Effector memory CD8-positive, alpha-beta T cell (primary cell): ENCODE measurements around the gene KDM8.

Source experiments
- ATAC-seq: fragments of 150-1000 bp; cut with Tn5 transposase; replicated peaks from 2 replicates; pipeline ENCODE4 v1.10.0; 2021; ENCODE audit warnings: mild to moderate bottlenecking, moderate library complexity
- DNase-seq, 3 experiments: peaks; one replicate each; pipeline ENCODE4 v3.0.0; 2021
- H3K27ac Mint-ChIP-seq, 2 donors: one replicate each; pipeline ENCODE4 v1.8.0; 2022; ENCODE audit warnings: mild to moderate bottlenecking in 2 of 2, mixed read lengths in 2 of 2, moderate library complexity in 2 of 2
- H3K27me3 Mint-ChIP-seq, 2 donors: one replicate each; pipeline ENCODE4 v1.8.0; 2022; ENCODE audit warnings: mixed read lengths in 2 of 2
- H3K36me3 Mint-ChIP-seq: one replicate; pipeline ENCODE4 v1.8.0; 2022; ENCODE audit warnings: mild to moderate bottlenecking, moderate library complexity, mixed read lengths; ENCODE audit not compliant: insufficient read depth
- H3K4me1 Mint-ChIP-seq, 2 donors: one replicate each; pipeline ENCODE4 v1.8.0; 2022; ENCODE audit warnings: low read depth in 2 of 2, mixed read lengths in 2 of 2
- H3K4me3 Mint-ChIP-seq, 2 donors: one replicate each; pipeline ENCODE4 v1.8.0; 2022; ENCODE audit warnings: mild to moderate bottlenecking in 2 of 2, mixed read lengths in 2 of 2, moderate library complexity in 2 of 2
- H3K9me3 Mint-ChIP-seq, 2 donors: one replicate each; pipeline ENCODE4 v1.8.0; 2022; ENCODE audit warnings: mixed read lengths in 2 of 2
- total RNA-seq, 9 experiments: gene quantifications; one replicate each; lab custom pipeline; 2026; lab: John Stamatoyannopoulos, UW

The KDM8 gene
- 3.4 to 15.6 (median 8.3) reads per million in 9 experiments for total RNA-seq

DNA sequence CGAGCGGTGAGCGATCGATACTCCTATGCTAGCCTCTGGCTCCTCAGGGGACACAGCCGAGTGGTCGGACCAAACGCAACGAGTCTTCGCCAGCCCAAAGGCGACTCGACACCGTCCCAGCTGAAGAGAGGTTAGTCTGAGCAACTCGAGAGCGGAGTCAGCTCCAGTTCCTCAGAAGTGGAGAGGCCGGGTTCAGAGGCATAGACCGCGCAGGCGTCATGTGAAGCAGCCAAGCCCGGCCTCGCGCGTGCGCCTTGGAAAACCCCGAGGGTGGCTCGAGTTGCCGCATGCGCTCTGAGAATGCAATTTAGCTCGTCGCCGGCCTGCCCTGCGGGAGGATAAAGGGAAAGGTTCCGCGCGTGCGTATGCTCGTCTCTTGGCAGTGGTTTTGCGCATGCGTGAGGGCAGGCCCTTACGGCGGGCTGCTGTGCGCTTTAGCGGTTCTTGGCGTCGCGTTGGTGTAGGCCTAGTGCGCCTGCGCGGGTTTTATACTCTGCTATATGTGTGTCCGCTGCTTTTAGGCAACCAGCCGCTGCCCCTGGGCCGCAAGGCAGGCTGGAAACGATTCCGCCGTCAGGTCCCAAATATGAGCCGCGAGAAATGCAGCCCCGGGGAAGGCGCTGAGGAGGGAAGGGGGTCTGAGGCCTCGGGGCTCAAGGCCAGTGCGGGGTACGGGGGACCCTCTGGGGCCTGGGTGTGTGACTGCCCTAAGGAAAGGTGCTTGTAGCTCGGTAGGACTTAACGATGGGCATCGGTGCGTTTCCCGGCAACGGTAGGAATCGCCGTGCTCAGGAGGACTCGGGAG, at the start of gene KDM8:
Gene KDM8, plus strand, starts transcription at position 20 of the 805 bp plus-strand sequence. CDS start 6,598 bp downstream, outside the sequence.
- H3K9me3 Mint-ChIP-seq, result no peaks in the 10 kb centered on the region
- peak; percentile 98 to 99 (median 99) for DNase-seq
- peak; percentile 76 for ATAC-seq
- peaks cover 39 to 41% of the 10 kb centered on the region in 2 donors for H3K4me1 Mint-ChIP-seq
- peak within 1 kb of the TSS; percentile 96 to 97 for H3K27ac Mint-ChIP-seq
- no peaks in the 10 kb centered on the region for H3K27me3 Mint-ChIP-seq
- peak within 1 kb of the TSS; percentile 86 to 89 for H3K4me3 Mint-ChIP-seq
- H3K36me3 Mint-ChIP-seq, result peaks cover 12% of the 10 kb centered on the region

GRCh38 chr16:27154705-27155521, 48.4 kb upstream of the KDM8 start:
- H3K9me3 Mint-ChIP-seq, result no peaks in the 10 kb centered on the region
- no peaks in the 10 kb centered on the region for H3K27me3 Mint-ChIP-seq
- no peak overlapping the region for H3K4me3 Mint-ChIP-seq
- H3K27ac Mint-ChIP-seq, result no peak overlapping the region
- peak; percentile 54 to 62 (median 56) for DNase-seq
- peak; percentile 72 for ATAC-seq
- H3K36me3 Mint-ChIP-seq, result peaks cover 4% of the 10 kb centered on the region
- H3K4me1 Mint-ChIP-seq, result peaks cover 4 to 6% of the 10 kb centered on the region in 2 donors

GRCh38 chr16:27156579-27156978, 46.7 kb upstream of the KDM8 start:
- H3K4me1 Mint-ChIP-seq, result peaks cover 4 to 6% of the 10 kb centered on the region in 2 donors
- H3K27me3 Mint-ChIP-seq, result no peaks in the 10 kb centered on the region
- no peaks in the 10 kb centered on the region for H3K9me3 Mint-ChIP-seq
- no peak overlapping the region for H3K4me3 Mint-ChIP-seq
- H3K36me3 Mint-ChIP-seq, result peaks cover 4% of the 10 kb centered on the region
- no peak overlapping the region for H3K27ac Mint-ChIP-seq
- ATAC-seq (no peak), DNase-seq (no peak)

GRCh38 chr16:27161398-27161797, 41.9 kb upstream of the KDM8 start:
- H3K27me3 Mint-ChIP-seq, result no peaks in the 10 kb centered on the region
- H3K4me3 Mint-ChIP-seq, result no peak overlapping the region
- peaks cover 0 to 4% of the 10 kb centered on the region in 2 donors for H3K4me1 Mint-ChIP-seq
- no peak overlapping the region for H3K27ac Mint-ChIP-seq
- no peaks in the 10 kb centered on the region for H3K9me3 Mint-ChIP-seq
- no peak for DNase-seq
- no peak for ATAC-seq
- H3K36me3 Mint-ChIP-seq, result no peaks in the 10 kb centered on the region

DNA sequence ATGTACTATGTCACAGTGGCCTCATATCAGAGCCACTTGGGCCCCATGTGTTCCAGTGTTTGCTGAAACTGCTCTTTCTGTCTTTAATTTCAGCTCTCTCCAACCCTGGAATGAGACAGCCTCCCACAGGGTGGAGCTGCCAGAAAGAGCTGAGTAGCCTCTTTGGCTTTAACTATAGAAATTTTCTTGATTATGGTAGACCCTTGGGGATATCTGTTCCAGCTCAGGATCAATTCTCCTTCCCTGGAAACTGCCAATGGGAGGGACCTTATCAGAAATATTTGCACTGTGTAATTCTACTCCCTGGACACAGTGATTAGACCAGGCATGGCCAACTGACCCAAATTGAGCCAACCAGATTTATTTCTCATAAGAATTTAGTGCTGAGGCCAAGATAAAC, 39.0 kb upstream of the KDM8 start:
- no peak overlapping the region for H3K4me3 Mint-ChIP-seq
- H3K36me3 Mint-ChIP-seq, result no peaks in the 10 kb centered on the region
- H3K4me1 Mint-ChIP-seq, result peaks cover 8 to 14% of the 10 kb centered on the region in 2 donors
- no peaks in the 10 kb centered on the region for H3K9me3 Mint-ChIP-seq
- ATAC-seq, result no peak
- no peak for DNase-seq
- no peak overlapping the region for H3K27ac Mint-ChIP-seq
- H3K27me3 Mint-ChIP-seq, result no peaks in the 10 kb centered on the region

DNA sequence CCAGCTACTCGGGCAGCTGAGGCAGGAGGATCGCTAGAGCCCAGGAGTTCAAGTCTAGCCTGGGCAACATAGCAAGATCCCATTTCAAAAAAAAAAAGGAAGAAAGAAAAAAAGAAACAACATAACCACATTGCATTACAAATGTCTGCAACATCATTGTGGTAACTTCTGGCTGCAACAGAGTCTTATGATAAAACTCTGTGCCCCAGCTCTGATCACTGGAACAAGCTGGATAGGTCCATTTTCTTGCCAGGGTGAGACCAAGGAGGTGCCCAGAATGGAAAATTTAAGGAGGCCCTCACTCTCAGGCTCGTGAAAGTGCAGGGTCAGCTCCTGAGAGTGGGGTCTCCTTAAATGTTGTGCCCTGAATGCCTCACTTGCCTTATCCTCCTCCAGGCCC, 37.8 kb upstream of the KDM8 start:
- peak overlapping the region in 1 of 2 donors; percentile 72 for H3K27ac Mint-ChIP-seq
- H3K4me3 Mint-ChIP-seq, result no peak overlapping the region
- no peak for ATAC-seq
- H3K9me3 Mint-ChIP-seq, result no peaks in the 10 kb centered on the region
- no peaks in the 10 kb centered on the region for H3K27me3 Mint-ChIP-seq
- DNase-seq, result no peak
- peaks cover 19 to 26% of the 10 kb centered on the region in 2 donors for H3K4me1 Mint-ChIP-seq
- H3K36me3 Mint-ChIP-seq, result peaks cover 5% of the 10 kb centered on the region

DNA sequence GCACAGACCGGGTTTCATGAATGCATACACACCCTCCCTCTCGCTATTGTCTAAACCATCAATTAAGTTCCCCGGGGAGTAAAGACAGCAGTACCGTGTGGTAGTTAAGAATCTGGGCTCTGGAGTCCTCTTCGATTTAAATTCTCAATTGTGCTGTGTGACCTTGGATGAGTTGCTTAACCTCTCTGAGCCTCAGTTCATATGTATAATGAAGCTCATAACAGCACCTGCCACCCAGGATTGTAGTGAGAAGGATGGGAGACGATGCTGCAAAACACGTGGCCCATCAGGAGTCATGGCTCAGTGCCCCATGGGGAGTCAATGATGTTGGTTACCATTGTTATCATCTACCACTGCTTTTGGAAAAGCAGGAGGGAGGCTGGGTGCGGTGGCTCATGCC, 34.5 kb upstream of the KDM8 start:
- Mint-ChIP-seq H3K27me3 (no peaks in the 10 kb centered on the region), H3K4me1 (peaks cover 38 to 51% of the 10 kb centered on the region in 2 donors), H3K4me3 (peak overlapping the region in 1 of 2 donors; percentile 54), H3K27ac (peak overlapping the region; percentile 75 to 89), H3K9me3 (no peaks in the 10 kb centered on the region), H3K36me3 (peaks cover 11% of the 10 kb centered on the region)
- ATAC-seq (no peak), DNase-seq (no peak)

DNA sequence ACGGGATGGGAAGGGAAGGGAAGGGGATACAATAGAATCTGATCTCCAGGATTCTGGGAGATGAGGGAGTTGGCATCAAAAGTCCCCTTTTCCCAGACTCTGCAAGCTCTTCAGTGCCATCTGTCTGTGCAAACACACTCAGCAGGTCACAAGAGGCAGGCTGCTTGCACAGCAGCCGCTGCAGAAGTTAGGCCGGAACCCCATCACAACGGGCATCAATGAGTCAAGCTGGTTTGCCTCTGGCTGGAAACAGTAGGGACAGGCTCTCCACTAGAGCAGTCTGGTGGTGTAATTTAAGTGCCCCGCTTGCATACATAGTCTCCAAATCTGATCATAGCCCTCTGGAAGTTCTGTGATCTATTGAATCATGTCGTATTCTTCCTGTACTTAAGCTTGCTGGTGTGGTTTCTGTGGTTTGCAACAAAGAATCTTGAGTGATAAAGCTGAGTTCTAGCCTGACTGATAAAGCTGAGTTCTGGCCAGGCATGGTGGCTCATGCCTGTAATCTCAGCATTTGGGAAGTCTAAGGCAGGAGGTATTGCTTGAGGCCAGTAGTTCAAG, 33.7 kb upstream of the KDM8 start:
- peak; percentile 43 to 60 (median 53) for DNase-seq
- H3K27ac Mint-ChIP-seq, result peak overlapping the region; percentile 85 to 89
- ATAC-seq, result peak; percentile 79
- peak overlapping the region; percentile 52 to 55 for H3K4me3 Mint-ChIP-seq
- peaks cover 44 to 59% of the 10 kb centered on the region in 2 donors for H3K4me1 Mint-ChIP-seq
- H3K9me3 Mint-ChIP-seq, result no peaks in the 10 kb centered on the region
- H3K36me3 Mint-ChIP-seq, result peaks cover 11% of the 10 kb centered on the region
- no peaks in the 10 kb centered on the region for H3K27me3 Mint-ChIP-seq

- Mint-ChIP-seq H3K4me1 (peaks cover 44 to 56% of the 10 kb centered on the region in 2 donors), H3K27ac (peak overlapping the region; percentile 85 to 89), H3K4me3 (peak overlapping the region in 1 of 2 donors; percentile 24), H3K9me3 (no peaks in the 10 kb centered on the region), H3K36me3 (peaks cover 11% of the 10 kb centered on the region), H3K27me3 (no peaks in the 10 kb centered on the region)
- no peak for ATAC-seq
- DNase-seq, result no peak
Measured at GRCh38 chr16:27171584-27171983, 31.7 kb upstream of the KDM8 start.

GRCh38 chr16:27174007-27174406, 29.3 kb upstream of the KDM8 start:
- Mint-ChIP-seq H3K36me3 (peaks cover 11% of the 10 kb centered on the region), H3K27ac (peak overlapping the region; percentile 89 to 91), H3K4me1 (peaks cover 38 to 48% of the 10 kb centered on the region in 2 donors), H3K4me3 (peak overlapping the region; percentile 59 to 66), H3K27me3 (no peaks in the 10 kb centered on the region), H3K9me3 (no peaks in the 10 kb centered on the region)
- peak; percentile 47 to 55 (median 50) for DNase-seq
- peak; percentile 70 for ATAC-seq

DNA sequence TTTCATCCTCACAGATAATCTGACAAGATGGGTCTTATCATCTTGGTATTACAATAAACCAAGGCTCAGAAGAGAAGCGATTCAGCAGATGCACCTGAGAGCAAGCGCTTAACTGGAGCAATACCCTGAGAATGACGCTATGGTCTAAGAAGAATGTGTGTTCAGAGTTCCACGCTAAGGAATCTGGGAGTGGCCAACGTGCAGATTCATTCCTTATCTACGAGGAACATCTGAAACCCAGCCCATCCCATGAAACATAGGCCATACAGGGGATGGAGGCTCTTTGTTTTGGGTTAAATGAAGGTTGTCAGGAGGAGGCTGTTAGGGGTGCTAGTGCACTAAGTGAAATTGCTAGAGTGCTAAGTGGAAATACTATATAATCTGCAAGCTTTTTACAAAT, 28.5 kb upstream of the KDM8 start:
- H3K36me3 Mint-ChIP-seq, result peaks cover 10% of the 10 kb centered on the region
- H3K9me3 Mint-ChIP-seq, result no peaks in the 10 kb centered on the region
- H3K4me1 Mint-ChIP-seq, result peaks cover 42 to 50% of the 10 kb centered on the region in 2 donors
- DNase-seq (no peak), ATAC-seq (no peak)
- peak overlapping the region; percentile 89 to 91 for H3K27ac Mint-ChIP-seq
- H3K27me3 Mint-ChIP-seq, result no peaks in the 10 kb centered on the region
- H3K4me3 Mint-ChIP-seq, result no peak overlapping the region

GRCh38 chr16:27175888-27176287, 27.4 kb upstream of the KDM8 start:
- peak overlapping the region; percentile 35 to 62 for H3K27ac Mint-ChIP-seq
- no peaks in the 10 kb centered on the region for H3K9me3 Mint-ChIP-seq
- DNase-seq, result no peak
- H3K27me3 Mint-ChIP-seq, result no peaks in the 10 kb centered on the region
- H3K4me1 Mint-ChIP-seq, result peaks cover 36 to 42% of the 10 kb centered on the region in 2 donors
- peaks cover 7% of the 10 kb centered on the region for H3K36me3 Mint-ChIP-seq
- H3K4me3 Mint-ChIP-seq, result no peak overlapping the region
- no peak for ATAC-seq

DNA sequence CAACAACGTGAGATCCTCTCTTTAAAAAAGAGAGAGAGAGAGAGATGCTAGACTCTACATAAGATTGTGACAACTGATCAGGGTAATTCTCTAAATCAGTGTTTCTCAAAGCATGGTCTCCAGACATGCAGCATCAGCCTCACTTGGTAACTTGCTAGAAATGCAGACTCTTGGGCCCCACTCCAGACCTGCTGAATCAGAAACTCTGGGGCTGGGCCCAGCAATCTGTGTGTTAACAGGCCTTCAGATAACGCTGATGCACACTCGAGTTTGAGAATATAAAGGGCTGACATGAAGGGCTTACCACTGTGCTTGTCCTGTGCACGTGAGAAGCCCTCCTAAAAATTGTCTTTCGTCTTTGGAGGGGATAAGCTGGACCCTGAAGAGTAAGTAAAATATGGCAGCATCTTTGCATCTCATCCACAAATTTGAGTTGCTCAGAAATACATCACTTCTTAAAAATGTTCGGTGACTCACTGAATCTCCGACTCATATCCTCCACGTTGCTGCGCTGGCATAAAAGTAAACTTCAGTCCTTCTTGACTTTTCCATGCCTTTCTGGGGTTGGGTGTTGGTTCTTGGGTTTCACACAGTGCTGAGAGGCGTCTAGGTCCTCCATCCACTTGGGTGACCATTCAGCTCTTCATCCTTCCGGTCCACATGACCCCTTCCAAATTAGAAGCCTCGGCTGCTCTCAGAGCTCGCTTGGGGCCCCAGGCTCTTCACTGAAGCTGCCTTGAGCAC, 26.1 kb upstream of the KDM8 start:
- Mint-ChIP-seq H3K4me1 (peaks cover 26 to 31% of the 10 kb centered on the region in 2 donors), H3K27me3 (no peaks in the 10 kb centered on the region), H3K27ac (peak overlapping the region in 1 of 2 donors; percentile 62), H3K4me3 (no peak overlapping the region), H3K36me3 (no peaks in the 10 kb centered on the region), H3K9me3 (no peaks in the 10 kb centered on the region)
- DNase-seq (no peak), ATAC-seq (no peak)
